Left lobe of liver (tissue), 2 donors: ENCODE data around the gene PLTP. TPM values are rescaled to one million over a fixed set of nuclear protein-coding genes. Genes with fewer than 3 reads are reported as not detected.
"Not testable (repeated sequence)": the region's sequence is repeated elsewhere in the genome, so short reads cannot be mapped to it uniquely, and the experiment has no call there.

Experiments
- ATAC-seq: fragments of 200-7000 bp; cut with Tn5 transposase; one replicate; pipeline ENCODE4 v1.9.1; 2020; ENCODE audit warnings: mild to moderate bottlenecking, moderate library complexity
- DNase-seq: peaks from one replicate; pipeline ENCODE4 v3.0.0-alpha.2; 2020; ENCODE audit warnings: low spot score
- total RNA-seq: library from RNA; stranded (reverse); gene quantifications from one replicate; pipeline ENCODE4 v1.2.1, GENCODE V29; 2021
- donor health status: DM: no; HTN: no; CAD: no; lungs with moderate emphysema.
- donor health status: DM: no; HTN: yes; CAD: no.

The PLTP gene
- 18.8 TPM for total RNA-seq

DNA sequence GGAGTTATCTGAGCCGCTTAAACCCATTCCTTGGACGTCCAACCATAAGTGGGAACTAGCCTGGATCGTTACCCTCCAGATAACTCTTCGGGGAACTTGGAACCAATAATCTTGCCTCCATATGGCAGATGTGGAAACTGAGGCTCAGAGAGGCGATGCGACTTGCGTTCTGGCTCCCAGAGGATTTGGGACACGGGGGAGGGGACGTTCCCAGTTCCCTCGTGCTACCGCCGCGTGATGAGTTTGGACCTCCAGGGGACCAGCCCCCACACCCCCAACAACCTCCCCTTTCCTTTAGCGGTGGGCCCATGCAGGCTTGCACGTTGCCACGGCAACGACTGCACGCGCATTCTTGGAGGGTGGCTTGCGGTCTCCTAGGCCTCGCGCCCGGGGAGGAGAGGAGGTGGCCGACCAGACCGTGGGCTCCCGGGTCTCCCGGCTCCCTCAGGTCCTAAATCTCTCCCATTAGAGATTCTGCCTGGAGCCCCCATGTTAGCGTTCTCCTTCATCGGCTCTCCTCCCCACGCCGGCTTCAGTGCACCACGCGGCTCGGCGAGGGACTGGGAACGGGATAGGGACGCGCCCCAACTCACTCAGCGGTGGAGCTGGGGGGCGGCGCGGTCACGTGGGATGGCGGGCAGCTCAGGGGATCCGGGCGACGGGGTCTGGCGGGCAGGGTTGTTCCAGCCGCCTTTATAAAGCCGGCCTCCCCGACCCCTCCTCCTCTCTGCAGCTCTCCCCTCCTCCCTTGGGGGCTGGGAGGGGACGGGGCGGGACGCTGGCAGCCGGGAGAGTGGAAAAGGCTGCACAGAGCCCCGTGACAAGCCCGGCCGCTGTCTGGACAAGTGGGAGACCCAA lies at the start of gene PLTP:
Gene PLTP (minus strand): TSS at position 670 of the 858 bp plus-strand sequence. CDS start 703 bp downstream, outside the sequence.
- ATAC-seq (peak; percentile 47), DNase-seq (no peak)

- ATAC-seq (no peak), DNase-seq (no peak)
Measured at GRCh38 chr20:45959956-45960630, 48.1 kb upstream of the PLTP start.

GRCh38 chr20:45959126-45959525 lies 47.2 kb upstream of the PLTP start:
- DNase-seq, result no peak
- no peak for ATAC-seq

GRCh38 chr20:45958593-45958992 lies 46.6 kb upstream of the PLTP start:
- DNase-seq (no peak), ATAC-seq (no peak)

- ATAC-seq, result no peak
- DNase-seq, result no peak
Measured at GRCh38 chr20:45957021-45957941, 45.3 kb upstream of the PLTP start.

- ATAC-seq, DNase-seq: not testable (repeated sequence)
Measured at GRCh38 chr20:45956326-45956725, 44.4 kb upstream of the PLTP start.

GRCh38 chr20:45953672-45954071 lies 41.7 kb upstream of the PLTP start:
- ATAC-seq (no peak), DNase-seq (no peak)

DNA sequence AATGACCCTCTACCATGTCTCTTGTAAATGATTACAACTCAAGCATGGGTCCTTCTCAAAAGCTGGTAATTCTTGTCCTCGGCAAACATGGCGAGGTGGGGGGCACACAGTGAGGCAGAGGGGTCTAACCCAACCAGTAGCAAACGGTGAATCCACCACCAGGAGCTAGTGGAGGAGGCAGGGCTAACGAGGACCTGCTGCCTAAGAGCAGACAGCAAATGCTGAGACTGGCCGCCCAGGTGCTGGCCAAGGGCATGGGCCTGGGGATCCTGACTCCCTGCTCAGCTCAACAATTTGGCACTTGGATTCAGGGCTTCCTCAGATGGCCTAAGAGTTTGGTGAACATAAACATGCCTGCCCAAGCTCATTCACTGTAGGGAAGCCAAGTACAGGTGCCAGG lies 40.9 kb upstream of the PLTP start:
- ATAC-seq (no peak), DNase-seq (no peak)

DNA sequence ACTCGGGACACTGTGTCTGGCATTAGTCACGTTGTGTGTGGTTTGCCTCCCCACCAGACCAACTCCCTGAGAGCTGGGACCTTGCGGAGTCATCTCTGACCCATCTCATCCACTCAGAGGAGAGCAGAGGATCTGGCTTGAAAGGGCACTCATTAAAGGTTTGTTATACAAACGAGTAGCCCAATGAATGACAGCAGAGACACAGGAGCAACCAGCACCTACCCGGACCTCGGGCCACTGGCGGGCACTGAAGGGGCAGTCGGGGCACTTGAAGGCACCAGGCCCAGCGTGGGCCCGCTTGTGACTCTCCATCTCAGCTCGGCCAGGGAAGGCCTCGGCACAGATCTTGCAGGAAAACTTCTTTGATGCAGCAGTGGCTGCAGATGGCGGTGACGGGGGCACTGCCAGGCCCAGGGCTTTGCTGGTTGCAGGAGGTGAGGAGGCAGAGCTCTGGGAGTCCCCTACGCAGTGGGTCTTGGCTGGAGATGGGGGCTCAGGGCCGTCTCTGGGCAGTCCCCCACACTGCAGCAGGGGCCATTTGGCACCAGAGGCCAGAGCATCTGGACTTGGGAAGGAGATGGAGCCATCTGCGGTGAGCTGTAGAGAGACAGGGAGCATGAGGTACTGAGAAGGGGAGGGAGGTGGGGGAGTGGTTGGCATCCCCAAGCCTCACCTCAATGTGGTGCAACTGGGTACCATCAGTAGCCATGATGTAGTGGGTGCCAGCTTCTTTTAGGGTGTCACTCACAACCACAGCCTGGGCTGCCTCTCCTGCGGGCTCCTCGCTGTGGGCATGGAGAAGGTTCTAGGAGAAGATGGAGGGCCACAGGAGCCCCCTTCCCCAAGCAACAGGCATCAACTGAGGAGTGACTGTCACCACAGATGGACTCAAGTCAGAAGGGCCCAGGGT lies 40.2 kb upstream of the PLTP start:
- ATAC-seq (no peak), DNase-seq (no peak)

GRCh38 chr20:45950330-45950646 lies 38.3 kb upstream of the PLTP start:
- DNase-seq (no peak), ATAC-seq (no peak)

DNA sequence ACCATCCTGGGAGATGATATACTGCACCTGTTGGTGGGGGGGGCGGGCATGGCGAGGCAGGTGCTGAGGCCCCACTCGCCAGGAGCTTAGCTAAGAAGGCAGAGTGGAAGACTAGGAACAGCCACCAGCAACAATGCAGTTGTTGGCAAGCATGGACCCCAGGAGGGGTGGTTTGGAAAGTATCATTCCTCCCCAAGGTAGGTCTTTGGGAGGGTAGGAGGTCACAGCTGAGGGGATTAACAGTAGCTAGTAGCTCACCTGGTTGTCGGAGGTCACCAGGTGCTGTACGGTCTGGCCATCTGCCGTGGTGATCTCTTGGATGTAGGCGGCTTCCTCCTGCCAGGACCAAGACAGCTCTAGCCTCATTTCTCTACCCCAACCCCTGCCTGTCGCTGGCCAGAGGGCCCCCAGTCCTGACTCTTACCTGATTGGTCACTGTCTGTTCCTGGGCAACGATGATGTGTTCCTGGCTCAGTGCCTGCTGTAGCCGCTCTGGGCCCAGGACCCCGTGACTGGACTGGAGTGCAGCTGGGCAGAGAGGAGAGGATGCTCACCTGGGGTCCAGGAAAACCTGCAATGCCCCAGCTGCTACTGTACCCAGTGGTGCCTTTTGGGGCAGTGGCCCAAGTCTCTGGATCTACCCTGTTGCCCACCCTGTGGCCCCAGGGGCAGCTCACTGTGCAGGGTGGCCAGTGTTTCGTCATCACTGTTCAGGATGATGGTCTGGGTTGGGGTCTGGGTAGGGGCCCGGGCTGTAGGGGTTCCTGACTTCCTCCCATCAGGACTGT lies 37.8 kb upstream of the PLTP start:
- DNase-seq (no peak), ATAC-seq (no peak)

DNA sequence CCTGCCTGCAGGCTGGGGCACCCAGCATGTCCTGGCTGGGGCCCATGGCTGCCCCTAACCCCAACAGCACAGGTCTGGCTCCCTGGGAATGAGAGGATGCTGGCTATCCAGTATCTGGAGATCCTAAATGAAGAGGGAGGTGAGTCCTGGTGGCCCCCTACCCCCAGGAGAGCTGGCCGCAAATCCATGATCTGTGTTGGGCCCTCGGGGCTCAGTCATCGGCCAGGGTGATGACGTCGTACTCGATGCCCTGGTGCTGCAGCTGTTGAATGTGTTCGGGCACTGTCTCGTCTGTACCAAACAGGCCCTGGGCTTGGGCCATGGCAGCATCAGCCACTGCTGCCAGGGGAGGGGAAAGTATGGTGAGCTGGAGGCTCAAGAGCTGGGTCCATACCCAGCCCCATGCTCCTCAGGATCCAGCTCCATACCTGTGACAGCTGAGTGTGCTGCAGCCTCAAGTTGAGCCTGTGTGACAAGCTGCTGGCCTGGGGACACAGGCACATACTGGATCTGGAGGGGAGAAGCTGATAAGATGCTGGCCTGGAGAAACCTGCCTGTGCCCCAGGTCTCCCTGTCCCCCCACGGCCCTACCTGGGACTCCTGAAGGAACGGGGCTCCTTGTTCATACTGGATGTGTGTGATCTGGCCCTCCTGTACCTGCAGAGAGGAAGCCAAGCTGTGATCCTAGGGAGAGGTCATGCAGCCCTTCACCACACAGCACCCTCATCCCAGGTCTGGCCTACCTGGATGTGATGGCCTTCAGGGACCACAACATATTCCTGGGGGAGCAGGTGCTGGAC lies 37.0 kb upstream of the PLTP start:
- no peak for ATAC-seq
- DNase-seq, result no peak

DNA sequence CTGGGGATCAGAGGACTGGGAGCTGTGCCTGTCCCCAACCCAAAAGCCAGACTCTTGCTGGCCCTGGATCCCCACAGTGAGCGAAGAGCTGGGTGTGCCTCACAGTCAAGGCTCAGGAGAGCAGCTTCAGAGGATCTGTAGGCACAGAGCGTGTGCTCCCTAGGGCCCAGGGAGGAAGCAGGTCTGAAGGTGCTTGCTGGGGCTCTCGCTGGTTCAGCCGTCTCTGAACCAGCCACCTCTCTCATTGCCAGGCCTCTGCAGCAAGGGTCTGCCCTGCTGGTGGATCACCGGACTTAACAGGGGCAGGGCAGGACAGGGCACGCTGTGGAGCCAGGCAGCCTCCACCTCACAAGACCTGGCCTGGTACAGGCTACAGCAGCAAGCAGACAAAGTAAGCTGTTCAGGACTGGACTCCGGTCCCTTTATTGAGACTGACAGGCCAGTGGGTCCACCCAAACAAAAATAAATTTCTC lies 36.3 kb upstream of the PLTP start:
- no peak for ATAC-seq

GRCh38 chr20:45947110-45947866 lies 35.3 kb upstream of the PLTP start:
- DNase-seq (no peak), ATAC-seq (no peak)

More for the DNA sequence above, 36.3 kb upstream of the PLTP start:
- no peak for DNase-seq

DNA sequence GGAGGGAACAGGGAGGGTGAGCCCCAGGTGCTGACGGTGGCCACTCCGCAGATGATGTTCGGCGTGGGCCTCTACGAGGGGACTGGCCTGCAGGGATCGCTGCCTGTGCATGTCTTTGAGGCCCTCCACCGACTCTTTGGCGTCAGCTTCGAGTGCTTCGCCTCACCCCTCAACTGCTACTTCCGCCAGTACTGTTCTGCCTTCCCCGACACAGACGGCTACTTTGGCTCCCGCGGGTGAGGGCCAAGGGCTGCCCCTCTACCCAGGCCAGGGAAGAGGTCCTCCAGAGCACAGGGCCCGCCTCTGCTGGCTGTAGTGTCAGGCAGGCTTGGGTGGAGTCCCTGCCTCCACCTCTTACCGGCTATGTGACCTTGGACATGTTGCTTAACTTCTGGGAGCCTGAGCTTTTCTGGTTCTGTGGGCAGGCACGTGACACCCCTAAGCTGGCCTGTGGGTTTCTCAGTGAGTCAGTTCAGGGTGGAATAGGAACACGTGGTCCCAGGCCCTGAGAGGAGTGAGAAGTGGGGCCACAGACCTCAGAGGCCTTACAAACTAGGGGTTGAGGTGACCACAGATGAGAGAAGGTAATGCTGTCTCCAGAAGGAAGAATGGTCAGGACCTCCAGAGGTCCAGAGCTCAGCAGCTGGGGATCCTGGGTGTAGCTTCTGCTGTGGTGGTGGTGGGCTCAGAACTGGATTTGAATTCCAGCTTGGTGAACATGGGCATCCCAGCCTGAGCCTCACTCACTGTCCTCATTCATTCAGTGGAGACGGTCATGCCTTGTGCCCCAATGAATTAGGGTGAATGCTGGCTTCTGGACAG lies 34.4 kb upstream of the PLTP start:
- DNase-seq, result peak; percentile 88
- peak; percentile 87 for ATAC-seq

DNA sequence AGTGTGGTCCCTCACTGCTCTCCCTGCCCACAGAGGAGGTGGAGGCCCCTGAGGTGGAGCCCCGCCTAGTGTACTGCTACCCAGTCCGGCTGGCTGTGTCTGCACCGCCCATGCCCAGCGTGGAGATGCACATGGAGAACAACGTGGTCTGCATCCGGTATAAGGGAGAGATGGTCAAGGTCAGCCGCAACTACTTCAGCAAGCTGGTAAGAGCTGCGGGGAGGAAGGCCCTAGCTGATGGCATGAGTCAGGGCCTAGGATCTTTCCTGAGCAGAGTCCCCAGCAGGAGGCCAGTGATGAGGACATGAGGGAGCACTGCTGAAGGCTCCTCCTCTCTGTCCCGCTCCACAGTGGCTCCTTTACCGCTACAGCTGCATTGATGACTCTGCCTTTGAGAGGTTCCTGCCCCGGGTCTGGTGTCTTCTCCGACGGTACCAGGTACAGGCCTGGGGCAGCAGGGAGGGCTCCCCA lies 33.8 kb upstream of the PLTP start:
- no peak for ATAC-seq
- no peak for DNase-seq
